Right ventricle myocardium inferior (tissue), 1 donor: ENCODE measurements around the gene PRKRA. TPM values are rescaled to one million over a fixed set of nuclear protein-coding genes. Genes with fewer than 3 reads are reported as not detected.

Experiments used
- ATAC-seq: fragments of 200-7000 bp; cut with Tn5 transposase; one replicate; pipeline ENCODE4 v1.9.1; 2020; ENCODE audit warnings: mild to moderate bottlenecking, moderate library complexity
- DNase-seq: peaks from one replicate; pipeline ENCODE4 v3.0.0; 2021; ENCODE audit errors: missing footprints
- intact Hi-C: fragments of 100-400 bp; cut with DNase I; formaldehyde crosslinking; loops from one replicate; pipeline ENCODE4 v1.11.0; 2022
- total RNA-seq: library from RNA; stranded (reverse); fragmentation: NEBNext Ultra II Directional; extraction: Animal tissue kit (Norgen Biotek cat#: 25700); gene quantifications from one replicate; pipeline ENCODE4 v1.2.1, GENCODE V29; 2021
- donor health status: DM: no; HTN: yes; CAD: no; lungs with severe emphysema.

The PRKRA gene
- total RNA-seq, 1 donor from 2014 or later = 45.4 TPM

DNA sequence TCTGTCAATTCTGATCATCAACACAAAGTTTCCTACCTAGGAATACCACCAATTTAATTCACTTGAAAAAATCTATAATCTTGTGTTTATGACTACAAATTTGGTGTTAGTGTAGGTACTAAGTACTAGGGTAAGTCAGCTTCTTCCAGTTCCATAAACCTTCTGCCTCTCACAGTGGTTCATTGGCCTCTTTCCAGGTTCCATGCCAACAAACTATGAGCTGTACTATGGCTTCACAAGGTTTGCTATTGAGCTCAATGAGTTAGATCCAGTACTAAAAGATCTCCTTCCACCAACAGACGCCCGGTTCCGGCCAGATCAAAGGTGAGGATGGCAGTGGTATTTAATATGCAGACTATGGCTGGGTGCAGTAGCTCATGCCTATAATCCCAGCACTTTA lies 58.8 kb downstream of the PRKRA start:
- intact Hi-C loops = no loop called here
- DNase-seq (no peak), ATAC-seq (no peak)

DNA sequence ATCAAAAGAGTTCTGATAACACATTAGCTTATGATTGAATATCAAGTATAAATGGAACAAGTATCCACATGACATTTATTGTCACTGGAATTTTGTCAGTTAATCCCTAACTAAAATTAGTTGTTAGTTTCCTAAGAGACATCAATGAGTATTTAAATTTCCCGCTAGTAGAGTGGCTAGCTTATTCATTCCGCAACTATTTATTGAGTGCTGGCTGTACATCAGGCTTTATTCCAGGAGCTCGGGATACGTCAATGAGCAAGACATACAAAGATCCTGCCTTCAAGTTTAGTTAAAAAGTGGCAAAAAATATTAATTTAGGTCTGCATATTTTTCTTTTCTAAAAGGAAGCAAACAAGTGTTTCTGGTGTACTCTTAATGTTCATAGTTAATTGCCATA lies 59.3 kb downstream of the PRKRA start:
- intact Hi-C loops = no loop called here
- DNase-seq (no peak), ATAC-seq (no peak)

DNA sequence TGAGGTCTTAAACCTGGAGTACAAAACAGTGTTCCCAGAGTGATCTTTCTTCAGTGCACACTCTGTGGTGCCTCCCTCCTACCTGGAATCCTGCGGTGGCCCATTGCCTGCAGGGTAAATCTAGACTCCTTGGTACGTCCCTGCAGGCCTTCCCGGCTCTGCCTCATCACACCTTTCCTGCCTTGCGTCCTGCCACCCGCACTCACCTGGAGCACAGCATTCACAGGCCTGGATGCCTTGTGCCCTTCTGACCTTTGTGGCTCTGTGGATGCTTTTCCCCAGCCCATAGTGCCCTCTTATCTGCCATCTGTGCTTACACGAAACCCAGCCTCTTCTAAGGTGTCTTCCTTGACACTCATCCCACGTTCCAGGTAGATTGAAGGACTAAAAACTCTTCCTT lies 62.7 kb downstream of the PRKRA start:
- intact Hi-C loops = no loop called here
- DNase-seq (no peak), ATAC-seq (no peak)

DNA sequence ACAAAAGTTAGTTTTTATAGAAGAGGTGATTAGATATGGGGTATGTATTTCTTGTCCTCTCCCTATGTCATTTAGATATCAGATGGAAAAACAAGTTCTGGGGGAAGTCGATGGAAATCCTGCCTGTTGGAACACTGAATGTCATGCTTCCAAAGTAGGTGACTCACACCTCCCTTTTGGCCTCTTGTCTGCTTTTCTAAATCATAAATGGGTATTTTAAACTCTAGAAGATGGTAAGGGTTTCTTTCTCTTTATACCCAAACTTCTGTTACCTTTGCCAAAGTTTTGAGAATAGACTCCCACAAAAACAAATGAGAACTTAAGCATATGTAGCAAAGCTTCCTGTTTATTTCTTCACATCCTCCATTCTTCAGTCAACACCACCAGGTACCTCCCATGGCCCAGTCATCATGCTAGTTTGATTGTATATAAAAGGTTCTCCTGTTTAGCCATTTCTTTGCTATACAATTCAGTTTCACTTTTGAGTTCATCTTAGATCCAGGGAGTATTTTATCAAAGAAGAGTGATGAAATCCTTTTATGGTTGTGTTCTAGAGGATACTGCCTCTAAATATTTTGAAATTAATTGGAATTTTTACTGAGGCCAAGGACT lies 63.9 kb downstream of the PRKRA start:
- intact Hi-C loops = no loop called here
- no peak for ATAC-seq
- DNase-seq = no peak

DNA sequence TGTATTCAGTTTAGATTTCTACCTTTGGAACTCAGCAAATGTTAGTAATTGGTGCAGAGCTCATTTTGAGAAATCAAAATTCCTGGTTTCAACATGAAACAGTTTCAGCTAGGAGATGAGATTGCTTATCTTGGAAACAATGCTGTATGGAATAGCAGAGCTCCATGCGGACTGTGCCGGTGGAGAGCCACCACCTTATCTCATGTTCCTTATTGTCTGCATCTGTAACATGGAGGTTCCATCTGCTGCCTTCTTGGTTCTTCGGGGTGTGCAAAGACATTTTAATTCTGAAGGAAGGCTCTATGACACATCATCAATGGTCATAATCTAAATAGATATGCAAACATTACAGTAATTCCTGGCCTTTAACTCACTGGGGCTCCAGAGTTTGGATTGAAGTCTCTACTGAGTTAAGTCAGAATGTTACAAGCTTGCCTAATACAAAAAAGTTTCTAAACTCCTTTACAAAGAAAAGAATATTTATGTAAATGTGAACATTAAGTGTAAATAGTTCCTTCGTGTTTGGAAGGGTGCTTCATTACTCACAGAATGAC lies 65.3 kb downstream of the PRKRA start:
- intact Hi-C loops = no loop called here
- no peak for ATAC-seq
- DNase-seq = no peak

DNA sequence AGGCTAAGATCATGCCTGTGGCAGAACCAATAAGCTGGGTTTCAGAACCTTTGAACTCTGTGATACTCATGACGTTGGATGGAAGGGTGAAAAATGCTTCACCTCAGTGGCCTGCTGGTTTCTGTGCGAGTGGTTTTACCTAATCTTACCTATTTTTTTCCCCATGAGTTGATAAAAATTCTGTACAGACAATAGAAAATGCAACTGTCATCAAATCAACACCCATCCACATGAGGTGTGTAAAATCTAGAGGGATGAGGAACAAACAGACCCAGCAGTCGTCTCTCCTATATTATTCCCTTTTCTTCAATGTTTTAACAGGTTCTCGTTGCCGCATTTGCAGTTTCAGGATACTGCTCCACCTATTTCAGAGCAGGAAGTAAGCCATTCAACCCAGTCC lies 67.3 kb downstream of the PRKRA start:
- ATAC-seq (no peak), DNase-seq (no peak)
- intact Hi-C loops = no loop called here

Other genes starting within 250 kb of the PRKRA start
- 0.70 TPM for gene PJVK, start 203 bp upstream of the PRKRA start, total RNA-seq
- gene FKBP7, start 27.4 kb upstream of the PRKRA start, total RNA-seq = 9.3 TPM
- gene PLEKHA3, start 29.3 kb upstream of the PRKRA start, total RNA-seq = 36.4 TPM